ENCODE results near the gene ZNF682.
"Not testable (repeated sequence)": the region's sequence is repeated elsewhere in the genome, so short reads cannot be mapped to it uniquely, and the experiment has no call there.

ZNF682 gene

GRCh38 chr19:19997656-19998268 lies 41.5 kb downstream of the ZNF682 start:
- no peak for DNase-seq (ENCODE audit: low spot score)

GRCh38 chr19:19966862-19967261 lies 72.4 kb downstream of the ZNF682 start:
- DNase-seq (ENCODE audit: low spot score): no peak

- not testable (repeated sequence) for DNase-seq (ENCODE audit: low spot score)
These were observed 73.2 kb downstream of the ZNF682 start for GRCh38 chr19:19966126-19966525.

GRCh38 chr19:19964416-19964815 lies 74.9 kb downstream of the ZNF682 start:
- no peak for DNase-seq (ENCODE audit: low spot score)

GRCh38 chr19:19959151-19959799 lies 80.0 kb downstream of the ZNF682 start:
- peak; percentile 17 for DNase-seq (ENCODE audit: low spot score)

GRCh38 chr19:19957766-19958165 lies 81.5 kb downstream of the ZNF682 start:
- DNase-seq (ENCODE audit: low spot score): not testable (repeated sequence)

GRCh38 chr19:19956434-19957075 lies 82.8 kb downstream of the ZNF682 start:
- no peak for DNase-seq (ENCODE audit: low spot score)

GRCh38 chr19:19955208-19955607 lies 84.1 kb downstream of the ZNF682 start:
- no peak for DNase-seq (ENCODE audit: low spot score)

All from LoVo (cell line).